Activated CD8-positive, alpha-beta memory T cell treated with anti-CD3 and anti-CD28 coated beads for 36 hours (primary cell): ENCODE results near the gene ASCL2. TPM values are rescaled to one million over a fixed set of nuclear protein-coding genes. Genes with fewer than 3 reads are reported as not detected.

Experiments used
- CTCF ChIA-PET: fragments of 350-600 bp; sonication (Branson Sonifier 250); formaldehyde crosslinking; loops from one replicate; lab custom pipeline; 2021; ENCODE audit warnings: antibody characterized with exemption; lab: Charles Lee
- POLR2A ChIA-PET: fragments of 350-600 bp; sonication (Branson Sonifier 250); formaldehyde crosslinking; loops from one replicate; lab custom pipeline; 2021; ENCODE audit warnings: antibody characterized with exemption; lab: Charles Lee
- total RNA-seq, 2 experiments: library from RNA; stranded (reverse); gene quantifications; one replicate each; pipeline ENCODE4 v1.2.3, GENCODE V29; 2021

The ASCL2 gene, protein sequence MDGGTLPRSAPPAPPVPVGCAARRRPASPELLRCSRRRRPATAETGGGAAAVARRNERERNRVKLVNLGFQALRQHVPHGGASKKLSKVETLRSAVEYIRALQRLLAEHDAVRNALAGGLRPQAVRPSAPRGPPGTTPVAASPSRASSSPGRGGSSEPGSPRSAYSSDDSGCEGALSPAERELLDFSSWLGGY
- 1 to 10 TPM; 1.8 to 2.8 TPM for total RNA-seq

DNA sequence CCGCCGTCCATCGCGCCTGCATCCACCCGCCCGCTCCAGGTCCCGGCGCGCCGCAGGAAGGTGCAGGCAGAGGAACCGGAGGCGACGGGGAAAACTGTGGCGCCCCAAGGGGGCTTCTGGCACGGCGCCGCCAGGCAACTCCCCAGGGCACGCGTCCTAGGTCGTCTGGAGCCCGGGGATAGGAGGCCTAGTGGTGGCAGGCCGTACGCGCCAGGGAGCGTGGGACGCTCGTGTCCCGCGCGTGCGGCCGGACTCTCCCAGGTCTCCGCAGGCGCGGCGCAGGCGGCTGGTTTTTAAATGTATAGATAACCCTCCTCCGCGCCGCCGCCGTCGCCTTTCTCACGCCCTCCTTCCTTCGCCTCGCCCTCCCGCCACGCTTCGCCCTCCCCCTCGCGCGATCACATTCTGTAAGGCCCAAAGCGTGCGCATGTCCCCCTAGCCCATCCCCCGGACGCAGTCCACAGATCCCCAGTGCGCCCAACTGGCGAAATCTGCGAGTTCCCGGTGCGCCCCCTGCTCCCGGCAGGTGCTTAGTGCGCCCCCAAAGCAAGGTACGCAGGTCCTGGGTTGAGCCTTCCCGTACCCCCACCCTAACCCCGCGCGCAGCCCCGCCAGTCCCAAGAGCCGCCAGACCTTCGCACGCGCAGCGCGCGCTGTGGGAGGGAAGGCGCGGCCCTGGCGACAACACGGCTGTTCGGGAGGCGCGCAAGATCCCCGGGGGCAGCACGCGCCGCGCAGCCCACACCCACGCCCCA lies at the start of gene ASCL2:
ASCL2 (minus strand) TSS at position 267 of the 755 bp plus-strand sequence; CDS start at position 11, 256 bp downstream.
- ChIA-PET POLR2A (no interaction called here), CTCF (interaction anchor here (1.1 to 1.4 kb wide), 2 partner anchors 35 to 78 kb away, joined by 3 to 4 read pairs; no protein-coding TSS in a partner anchor)

DNA sequence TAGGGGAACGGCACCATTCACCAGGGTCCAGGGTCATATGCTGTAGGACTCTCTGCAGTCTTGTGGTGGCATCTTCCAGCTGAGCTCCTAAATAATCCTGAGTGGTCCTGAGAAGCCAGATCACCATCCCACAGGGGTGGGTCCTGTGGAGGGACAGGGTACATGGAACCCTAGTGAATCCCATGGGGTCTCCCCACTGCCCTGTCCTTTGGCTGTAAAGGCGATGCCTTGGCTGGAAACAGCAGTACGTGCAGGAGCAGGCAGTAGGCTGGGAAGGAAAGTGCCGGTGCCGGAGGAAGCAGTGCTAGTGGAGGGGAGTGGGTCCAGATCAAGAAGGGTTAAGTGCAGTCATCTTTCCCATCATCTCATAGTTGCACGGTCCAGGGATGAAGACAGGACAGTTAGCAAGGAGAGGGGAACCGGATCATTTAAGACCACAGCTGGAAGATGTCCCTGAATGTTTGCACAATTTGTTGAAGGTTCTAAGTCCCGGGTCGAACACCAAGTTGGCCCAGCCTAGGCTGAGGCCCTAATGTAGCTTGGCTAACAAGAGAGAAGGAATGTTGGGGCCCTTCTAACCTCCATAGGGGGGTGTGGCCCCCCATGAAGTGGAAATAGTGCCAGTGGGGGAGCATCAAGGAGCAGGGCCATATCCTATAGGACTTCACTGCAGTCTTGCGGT lies 49.5 kb upstream of the ASCL2 start:
- POLR2A ChIA-PET, result interaction anchor here (0.7 kb wide), 1 partner anchor 58 kb away, joined by 3 read pairs; no protein-coding TSS in a partner anchor
- CTCF ChIA-PET, result no interaction called here

DNA sequence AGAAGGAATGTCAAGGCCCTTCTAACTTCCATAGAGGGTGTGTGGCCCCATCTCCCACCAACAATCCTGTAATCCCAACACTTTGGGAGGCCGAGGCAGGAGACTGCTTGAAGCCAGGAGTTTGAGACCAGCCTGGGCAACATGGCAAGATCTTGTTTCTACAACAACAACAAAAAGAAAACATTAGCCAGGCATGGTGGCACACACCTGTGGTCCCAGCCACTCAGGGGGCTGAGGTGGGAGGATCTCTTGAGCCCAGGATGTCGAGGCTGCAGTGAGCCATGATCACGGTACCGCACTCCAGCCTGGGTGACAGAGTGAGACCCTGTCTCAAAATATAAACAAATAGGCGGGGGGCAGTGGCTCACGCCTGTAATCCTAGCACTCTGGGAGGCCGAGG lies 48.3 kb upstream of the ASCL2 start:
- ChIA-PET CTCF (no interaction called here), POLR2A (no interaction called here)

DNA sequence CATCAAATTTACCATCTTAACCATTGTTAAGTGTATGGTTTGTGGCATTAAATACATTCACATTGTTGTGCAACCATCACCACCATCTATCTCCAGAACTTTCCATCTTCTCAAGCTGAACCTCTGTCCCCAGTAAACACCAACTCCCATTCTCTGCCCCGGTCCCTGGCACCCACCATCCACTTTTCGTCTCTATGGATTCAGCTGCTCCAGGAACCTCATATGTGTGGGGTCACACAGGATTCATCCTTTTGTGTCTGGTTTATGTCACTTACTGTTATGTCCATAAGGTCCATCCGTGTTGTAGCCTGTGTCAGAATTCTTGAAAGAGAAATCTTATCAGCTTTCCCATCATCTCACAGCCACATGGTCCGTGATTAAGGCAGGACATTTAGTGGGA lies 47.7 kb upstream of the ASCL2 start:
- POLR2A ChIA-PET, result no interaction called here

DNA sequence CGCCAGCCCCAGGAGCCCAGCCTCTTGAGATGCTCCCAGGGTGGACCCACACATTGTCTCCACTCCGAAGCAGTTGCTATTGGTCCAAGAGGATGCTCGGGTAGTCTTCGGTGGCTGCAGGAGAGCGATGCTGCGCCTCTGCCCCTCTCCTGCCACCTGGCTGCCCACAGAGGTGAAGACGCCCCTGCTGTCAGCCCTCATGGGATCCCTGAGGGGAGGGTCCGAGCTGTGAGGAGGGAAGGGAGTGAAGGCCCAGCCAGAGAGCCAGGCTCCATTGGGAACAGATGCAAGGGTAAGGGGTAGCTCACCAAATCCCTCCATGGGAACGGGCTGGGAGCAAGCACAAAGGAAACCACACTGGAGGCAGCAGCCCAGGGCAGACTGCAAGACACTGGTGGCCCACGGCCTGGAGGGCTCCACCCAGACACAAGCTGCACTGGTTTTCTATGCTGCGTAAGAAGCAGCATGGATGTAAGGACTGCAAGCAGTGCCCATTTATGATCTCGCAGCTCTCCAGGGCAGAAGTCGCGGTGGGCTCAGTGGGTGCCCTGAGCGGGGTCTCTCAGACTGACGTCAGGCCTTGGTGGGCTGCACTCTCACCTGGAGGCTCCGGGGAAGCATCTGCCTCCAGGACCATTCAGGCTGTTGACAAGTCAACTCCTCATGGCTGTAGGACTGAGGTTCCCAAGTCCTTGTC lies 47.1 kb upstream of the ASCL2 start:
- ChIA-PET POLR2A (no interaction called here), CTCF (interaction anchor here (1.1 to 1.3 kb wide), 2 partner anchors 11 to 12 kb away, joined by 3 to 4 read pairs; no protein-coding TSS in a partner anchor)

More for the DNA sequence above, 47.7 kb upstream of the ASCL2 start:
- CTCF ChIA-PET, result interaction anchor here (1.1 kb wide), 1 partner anchor 13 kb away, joined by 3 read pairs; no protein-coding TSS in a partner anchor

DNA sequence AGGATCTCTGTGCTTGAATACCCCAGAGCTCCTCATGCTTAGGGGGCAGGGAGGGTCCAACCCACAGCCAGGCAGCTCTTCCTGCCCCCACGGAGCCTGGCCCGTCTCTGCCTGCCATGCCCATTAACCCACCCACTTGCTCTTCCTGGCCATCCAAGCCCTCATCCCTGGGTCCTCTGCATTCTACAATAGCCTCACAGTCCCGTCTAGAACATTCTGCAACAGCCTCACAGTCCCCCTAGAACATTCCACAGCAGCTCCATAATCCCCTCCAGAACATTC lies 46.5 kb upstream of the ASCL2 start:
- ChIA-PET CTCF (interaction anchor here (1.1 to 1.3 kb wide), 2 partner anchors 10 to 12 kb away, joined by 3 to 4 read pairs; no protein-coding TSS in a partner anchor), POLR2A (no interaction called here)

DNA sequence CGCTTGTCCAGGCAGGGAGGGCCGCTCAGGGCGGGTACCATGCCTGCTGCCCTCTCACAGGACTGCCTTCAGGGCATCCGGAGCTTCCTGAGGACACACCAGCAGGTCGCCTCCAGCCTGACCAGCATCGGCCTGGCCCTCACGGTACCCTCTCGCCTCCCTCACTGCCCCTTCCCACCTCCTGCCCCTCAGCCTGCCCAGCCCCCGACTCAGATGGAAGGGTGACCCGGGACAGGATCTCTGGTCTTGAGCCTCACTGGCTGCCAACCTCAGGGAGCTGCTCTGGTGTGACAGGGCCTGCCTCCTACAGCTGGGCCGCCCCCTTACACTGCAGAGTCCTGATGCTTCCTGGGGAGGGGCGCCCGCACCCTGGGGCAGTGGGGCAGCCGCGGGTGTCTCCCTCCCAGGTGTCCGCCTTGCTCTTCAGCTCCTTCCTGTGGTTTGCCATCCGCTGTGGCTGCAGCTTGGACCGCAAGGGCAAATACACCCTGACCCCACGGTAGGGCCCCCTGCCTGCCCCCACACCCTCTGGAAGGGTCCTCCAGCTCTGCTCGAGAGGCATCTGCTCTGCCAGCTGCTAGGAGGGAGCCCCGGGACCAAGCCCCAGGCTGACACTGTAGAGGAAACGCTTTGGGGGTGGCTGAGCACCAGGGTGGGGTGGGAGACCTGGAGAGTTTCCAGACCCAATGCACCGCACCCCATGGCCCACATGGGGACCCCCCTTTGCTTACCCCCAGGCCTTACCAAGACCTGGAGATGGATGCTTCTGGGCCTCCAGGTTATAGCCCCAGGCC lies 46.0 kb upstream of the ASCL2 start:
- POLR2A ChIA-PET, result interaction anchor here (0.6 kb wide), 1 partner anchor 23 kb away, joined by 3 read pairs; no protein-coding TSS in a partner anchor
- CTCF ChIA-PET, result interaction anchor here (0.5 to 1.3 kb wide), 2 partner anchors 9 to 103 kb away, joined by 3 to 4 read pairs; no protein-coding TSS in a partner anchor

DNA sequence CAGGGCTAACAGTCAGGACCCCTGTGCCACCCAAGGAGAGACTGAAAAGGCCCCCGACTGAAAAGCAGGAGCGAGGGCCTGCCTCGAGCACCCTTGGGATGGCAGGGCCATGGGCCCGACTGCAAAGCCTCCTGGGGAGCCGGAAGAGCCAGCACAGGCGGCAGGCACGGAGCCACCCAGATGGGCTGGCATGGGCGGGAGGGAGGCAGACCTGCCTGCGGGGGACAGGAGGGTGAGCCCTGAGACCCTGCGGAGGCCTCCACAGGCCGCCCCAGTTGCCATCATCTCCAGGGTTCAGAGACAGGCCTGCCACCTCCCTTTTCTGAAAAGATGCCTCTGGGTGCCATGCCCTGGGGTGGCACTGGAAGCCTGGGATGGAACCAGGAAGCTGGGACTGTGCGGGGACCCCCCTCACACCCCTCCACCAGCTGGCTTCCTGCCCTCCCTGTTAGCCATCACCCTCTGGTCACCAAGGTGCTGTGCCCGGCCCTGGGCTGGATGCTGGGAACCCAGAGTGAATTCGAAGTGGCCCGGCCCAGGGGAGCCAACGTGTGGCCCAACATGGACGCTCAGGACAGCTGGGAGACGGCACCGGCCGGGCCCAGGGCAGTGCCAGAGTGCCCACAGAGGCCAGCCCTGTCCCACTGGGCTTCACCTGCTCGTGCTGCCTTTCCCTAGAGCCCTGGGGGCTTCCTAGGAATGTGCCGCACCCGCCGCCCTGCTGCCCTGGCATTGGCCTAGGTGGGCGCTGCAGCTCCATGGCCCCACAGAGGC lies 45.2 kb upstream of the ASCL2 start:
- POLR2A ChIA-PET, result interaction anchor here (0.5 to 0.6 kb wide), 2 partner anchors 23 to 85 kb away, joined by 3 read pairs; partner anchors contain the start of gene TSSC4
- CTCF ChIA-PET, result no interaction called here

DNA sequence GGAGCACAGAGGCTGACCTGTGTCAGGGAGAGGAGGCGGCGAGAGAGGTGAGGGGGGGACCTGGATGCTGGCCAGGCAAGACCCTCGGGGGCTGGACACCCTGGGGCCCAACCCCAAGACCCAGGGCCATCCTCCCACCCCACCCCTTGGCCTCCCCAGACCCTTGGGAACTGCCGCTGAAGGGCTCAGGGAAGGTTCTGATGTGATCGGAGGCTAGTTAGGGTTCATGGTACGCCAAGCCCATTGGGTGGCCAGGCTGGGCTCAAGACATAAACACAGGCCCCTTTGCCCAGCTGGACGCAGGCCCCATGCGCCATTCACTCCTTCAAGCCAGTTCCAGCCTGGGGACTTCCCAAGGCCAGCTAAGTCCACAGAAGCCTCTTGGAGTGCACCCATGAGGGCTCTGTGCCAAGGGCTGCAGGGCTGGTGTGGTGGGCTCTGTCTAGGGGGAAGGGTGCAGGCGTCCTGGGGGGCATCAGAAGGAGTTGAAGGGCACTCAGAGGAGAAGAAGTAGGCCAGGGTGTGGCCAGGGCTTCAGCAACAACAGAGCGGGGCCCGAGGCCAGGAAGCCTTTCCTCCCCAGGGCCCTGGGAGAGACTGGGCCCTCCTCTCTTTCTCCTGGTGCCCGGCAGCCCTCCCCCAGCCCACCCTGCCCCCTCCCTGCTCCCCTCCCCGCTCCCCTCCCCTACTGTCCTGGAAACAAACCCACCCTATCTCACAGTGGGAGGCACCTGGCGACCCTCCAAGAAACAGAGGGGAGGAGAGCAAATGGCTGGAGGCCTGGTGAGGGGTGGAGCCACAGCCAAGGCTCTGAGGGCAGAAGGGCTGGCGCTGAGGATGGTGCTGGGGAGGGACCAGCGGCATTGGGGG lies 44.4 kb upstream of the ASCL2 start:
- POLR2A ChIA-PET, result interaction anchor here (0.5 to 0.6 kb wide), 2 partner anchors 86 to 372 kb away, joined by 3 to 4 read pairs; partner anchors contain the start of gene TSSC4
- CTCF ChIA-PET, result no interaction called here

DNA sequence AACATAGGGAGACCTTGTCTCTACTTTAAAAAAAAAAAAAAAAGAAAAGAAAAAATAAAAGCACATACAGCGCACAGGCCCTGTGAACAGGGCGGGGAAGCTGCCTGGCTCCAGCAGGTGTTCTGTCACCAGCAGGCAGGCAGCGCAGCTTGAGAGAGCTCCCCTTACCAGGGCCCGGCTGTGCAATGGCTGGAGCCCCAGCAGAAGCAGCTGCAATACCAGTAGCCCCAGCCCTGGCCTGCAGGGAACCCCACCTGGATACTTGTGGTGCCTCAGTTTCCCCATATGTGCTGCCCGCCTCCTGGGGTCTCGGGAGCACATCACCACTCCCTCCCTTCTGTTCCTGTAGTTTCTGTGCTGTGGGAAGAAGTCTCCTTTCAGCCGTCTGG lies 43.7 kb upstream of the ASCL2 start:
- ChIA-PET POLR2A (interaction anchor here (0.6 kb wide), 1 partner anchor 372 kb away, joined by 4 read pairs; no protein-coding TSS in a partner anchor), CTCF (no interaction called here)

DNA sequence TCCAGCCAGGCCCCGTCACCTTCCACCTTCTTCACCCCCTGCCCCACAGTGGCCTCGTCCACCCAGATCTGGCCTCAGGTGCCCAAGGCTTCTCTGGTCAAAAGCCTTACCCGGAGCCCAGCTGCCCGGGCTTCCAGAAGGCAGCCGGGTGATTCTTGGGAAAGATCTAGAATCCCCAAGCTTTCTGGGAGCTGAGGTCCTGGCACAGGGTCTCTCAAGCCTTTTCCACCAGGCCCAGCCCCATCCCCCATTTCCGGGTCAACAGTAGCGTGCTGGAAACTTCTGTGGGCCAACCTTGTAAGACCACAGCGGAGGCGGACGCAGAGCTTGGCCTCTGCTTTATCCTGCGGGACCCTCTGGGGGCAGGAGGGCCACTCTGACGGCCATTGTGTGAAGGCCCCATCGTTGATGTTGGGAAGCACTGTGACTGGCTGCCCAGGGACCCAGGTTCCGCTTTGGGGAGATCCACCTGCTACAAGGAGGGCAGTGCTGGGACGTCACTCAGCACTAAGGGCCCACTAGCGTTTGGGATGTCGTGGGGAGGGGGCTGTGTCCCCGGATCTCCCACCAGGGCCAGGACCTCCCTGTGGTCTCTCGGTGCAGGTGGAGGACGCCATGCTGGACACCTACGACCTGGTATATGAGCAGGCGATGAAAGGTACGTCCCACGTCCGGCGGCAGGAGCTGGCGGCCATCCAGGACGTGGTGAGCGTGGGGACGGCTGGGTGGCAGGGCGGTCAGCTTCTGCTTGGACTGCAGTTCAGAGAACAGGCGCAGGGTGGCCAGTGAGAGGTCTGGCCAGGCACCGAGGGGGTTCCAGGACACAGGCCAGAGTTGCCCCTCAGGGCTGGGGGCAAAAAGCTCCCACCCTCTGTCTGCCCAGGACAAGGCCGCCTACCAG lies 42.9 kb upstream of the ASCL2 start:
- ChIA-PET POLR2A (no interaction called here), CTCF (no interaction called here)

DNA sequence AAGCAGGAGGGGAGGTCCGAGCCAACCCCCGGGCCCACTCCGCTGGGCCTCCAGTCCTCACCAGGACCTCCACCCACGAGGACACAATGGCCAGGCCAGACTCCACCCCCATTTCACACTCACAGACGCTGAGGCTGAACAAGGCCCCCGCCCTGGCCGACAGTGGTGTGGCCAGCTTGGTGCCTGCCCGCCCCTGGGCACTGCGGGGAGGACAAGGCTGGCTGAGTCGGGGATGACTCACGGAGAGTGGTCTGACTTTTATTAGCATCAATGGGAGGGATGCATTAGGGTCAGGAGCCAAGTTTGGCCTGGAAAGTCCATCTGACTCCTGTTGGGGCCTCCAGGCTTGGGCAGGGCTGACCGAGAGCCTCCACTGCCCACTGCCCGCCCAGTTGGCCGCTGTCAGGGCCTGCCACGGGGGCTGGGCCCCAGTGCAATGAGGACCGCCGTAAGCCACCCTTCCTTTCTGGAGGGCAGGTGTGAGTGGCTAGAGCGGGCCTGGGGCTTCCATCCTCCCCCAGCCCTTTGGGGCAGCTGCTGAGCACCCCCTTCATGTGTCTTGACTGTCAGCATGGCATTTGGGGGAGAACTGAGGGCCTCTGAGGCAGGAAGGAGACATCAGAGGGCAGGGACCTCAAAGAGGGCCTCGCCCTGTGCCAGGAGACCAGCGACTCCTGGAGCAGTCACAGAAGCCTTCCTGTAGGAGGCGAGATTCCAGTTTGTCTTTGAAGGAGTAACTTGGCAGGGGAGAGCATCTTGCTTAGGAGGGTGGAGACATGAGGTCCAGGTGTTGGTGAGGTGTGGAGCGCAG lies 42.0 kb upstream of the ASCL2 start:
- POLR2A ChIA-PET, result no interaction called here
- CTCF ChIA-PET, result interaction anchor here (1.1 kb wide), 1 partner anchor 14 kb away, joined by 3 read pairs; no protein-coding TSS in a partner anchor

DNA sequence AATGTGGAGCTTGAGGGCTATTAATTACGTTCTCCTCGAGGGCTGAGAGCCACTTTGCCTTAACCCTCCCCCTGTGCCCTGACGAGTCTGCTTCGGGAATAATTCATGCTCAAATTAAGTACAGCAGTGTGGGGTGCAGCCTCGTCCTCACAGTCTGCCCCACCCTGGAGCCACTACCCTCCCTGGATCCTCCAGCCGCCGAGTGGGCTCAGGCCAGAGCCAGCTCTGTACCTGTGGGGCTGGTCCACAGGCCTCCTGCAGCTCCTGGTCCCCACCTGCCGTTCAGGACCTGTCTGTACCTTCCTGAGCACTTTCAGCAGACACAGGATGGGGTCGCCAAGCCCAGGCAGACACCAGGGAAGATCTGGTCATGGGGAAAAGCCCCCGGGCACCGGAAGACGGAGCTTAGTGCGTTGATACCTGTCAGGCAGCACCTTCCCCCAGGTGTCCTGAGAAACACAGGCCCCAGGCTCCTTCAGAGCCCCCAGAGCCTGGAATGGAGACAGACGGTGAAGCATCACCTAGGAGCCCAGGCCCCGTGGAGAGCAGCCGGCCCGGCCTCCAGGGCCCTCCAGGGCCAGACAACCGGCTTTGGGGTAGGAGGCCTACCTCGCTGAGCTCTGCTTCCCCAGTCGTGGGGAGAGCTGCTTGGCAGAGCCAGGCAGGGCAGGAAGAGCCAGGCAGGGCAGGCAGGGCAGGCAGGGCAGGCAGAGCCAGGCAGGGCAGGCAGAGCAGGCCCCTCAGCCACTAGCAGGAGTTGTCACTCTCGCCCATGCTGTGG lies 41.2 kb upstream of the ASCL2 start:
- ChIA-PET POLR2A (no interaction called here), CTCF (interaction anchor here (1.1 to 3.2 kb wide), 3 partner anchors 10 to 108 kb away, joined by 3 to 17 read pairs (median 6); partner anchors contain the start of genes C11orf21 and TSPAN32)

DNA sequence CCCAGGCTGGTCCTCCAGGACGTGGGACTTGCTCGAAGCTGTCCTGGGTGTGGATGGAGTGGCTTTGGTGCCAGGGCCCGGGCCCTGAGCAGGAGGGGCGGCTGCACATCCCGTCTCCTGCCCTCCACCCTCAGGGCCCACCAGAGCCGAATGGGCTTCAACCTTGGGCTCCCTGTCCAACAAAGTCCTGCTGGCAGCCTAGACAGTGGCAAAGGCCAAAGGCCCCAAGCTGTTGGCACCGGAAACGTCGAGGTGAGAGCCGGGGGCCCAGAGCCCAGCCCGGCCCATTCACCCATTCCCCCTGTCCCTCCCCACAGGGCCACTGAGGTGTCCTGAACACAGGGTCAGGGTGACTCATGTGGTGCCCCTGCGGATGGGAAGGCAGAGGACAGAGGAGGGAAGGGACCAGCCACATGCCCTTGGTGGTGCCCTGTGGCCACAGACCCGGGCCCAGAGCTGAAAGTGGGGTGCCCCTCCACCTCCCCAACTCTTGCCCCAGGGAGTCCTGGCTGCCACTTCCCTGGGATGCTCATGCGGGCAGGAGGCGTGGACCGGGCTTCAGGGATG lies 40.5 kb upstream of the ASCL2 start:
- ChIA-PET CTCF (interaction anchor here (1.1 to 3.2 kb wide), 3 partner anchors 9 to 133 kb away, joined by 3 to 17 read pairs (median 6); partner anchors contain the start of genes C11orf21 and TSPAN32), POLR2A (no interaction called here)
